ENCODE measurements around the gene IL1RL1. TPM values are rescaled to one million over a fixed set of nuclear protein-coding genes. Genes with fewer than 3 reads are reported as not detected.

The IL1RL1 gene
- polyA plus RNA-seq (2013, experiment 1 of 2) = not detected
- not detected for polyA plus RNA-seq (2013, experiment 2 of 2)

GRCh38 chr2:102310964-102311640 lies at the start of gene IL1RL1:
Gene IL1RL1, plus strand, starts transcription at chr2:102311563. Its CDS starts 26,702 bp downstream, at chr2:102338265.
- no peak within 1 kb of the TSS for H4K8ac ChIP-seq (ENCODE audit: low read depth, low read length)
- H2BK15ac ChIP-seq (ENCODE audit: low read length) = no peak within 1 kb of the TSS
- peaks cover 0 to 2% of the 10 kb centered on the region in 2 donors for H3K9me3 ChIP-seq (replicated peaks in 1 of 2; ENCODE audit: control insufficient read depth in 2 of 2, insufficient read depth in 1 of 2, low read depth in 1 of 2, low read length in 2 of 2)
- no peak within 1 kb of the TSS for H3K4me3 ChIP-seq (ENCODE audit: low read length in 2 of 2)
- no peak within 1 kb of the TSS for H3K4ac ChIP-seq (ENCODE audit: low read length)
- no peak within 1 kb of the TSS for H3K18ac ChIP-seq (ENCODE audit: low read length)
- no peak within 1 kb of the TSS for H3K14ac ChIP-seq (ENCODE audit: low read length)
- no peaks in the 10 kb centered on the region for H3K36me3 ChIP-seq (replicated peaks in 1 of 2; ENCODE audit: control insufficient read depth in 2 of 2, insufficient read depth in 2 of 2, low read length in 2 of 2)
- H3K9ac ChIP-seq (ENCODE audit: low read depth, low read length, poor library complexity) = no peak within 1 kb of the TSS
- WGBS, 2 donors (ENCODE audit: extremely low coverage in 2 of 2, insufficient read length in 2 of 2, insufficient replicate concordance in 1 of 2) = no CpG with 5 or more reads among the region's 5 CpGs
- H2AFZ ChIP-seq (ENCODE audit: low read length) = no peak within 1 kb of the TSS
- H3K79me1 ChIP-seq (ENCODE audit: low read depth, low read length) = no peaks in the 10 kb centered on the region
- no peak within 1 kb of the TSS for H3K23ac ChIP-seq (ENCODE audit: low read depth, low read length, poor library complexity)
- H3K27ac ChIP-seq (replicated peaks; ENCODE audit: low read length) = no peak within 1 kb of the TSS
- no peak for DNase-seq (ENCODE audit: low spot score)
- no peak within 1 kb of the TSS for H3K4me2 ChIP-seq (ENCODE audit: insufficient read depth, low read length, poor library complexity, severe bottlenecking)
- H2AK5ac ChIP-seq (ENCODE audit: low read depth, low read length) = no peak within 1 kb of the TSS
- no peak within 1 kb of the TSS for H2BK5ac ChIP-seq (ENCODE audit: low read length)
- no peak within 1 kb of the TSS for H2BK12ac ChIP-seq (ENCODE audit: low read length)
- no peak within 1 kb of the TSS for H4K91ac ChIP-seq (ENCODE audit: low read depth, low read length, poor library complexity)
- no peaks in the 10 kb centered on the region for H3K27me3 ChIP-seq (ENCODE audit: control insufficient read depth in 3 of 3, insufficient read depth in 3 of 3, low read depth in 1 of 3, low read length in 3 of 3)
- no peaks in the 10 kb centered on the region for H3K4me1 ChIP-seq (ENCODE audit: control insufficient read depth in 2 of 2, insufficient read depth in 1 of 2, low read depth in 1 of 2, low read length in 2 of 2)
- H2BK120ac ChIP-seq (ENCODE audit: low read depth, low read length) = no peak within 1 kb of the TSS

- Histone ChIP-seq H3K27ac (replicated peaks; ENCODE audit: low read length) (no peak overlapping the region), H4K8ac (ENCODE audit: low read depth, low read length) (no peak overlapping the region), H3K36me3 (replicated peaks in 1 of 2; ENCODE audit: control insufficient read depth in 2 of 2, insufficient read depth in 2 of 2, low read length in 2 of 2) (no peaks in the 10 kb centered on the region)
These were observed 48.9 kb upstream of the IL1RL1 start for GRCh38 chr2:102262216-102263129.

GRCh38 chr2:102264952-102265351 lies 46.4 kb upstream of the IL1RL1 start:
- Histone ChIP-seq H2BK5ac (ENCODE audit: low read length) (no peak overlapping the region), H2BK15ac (ENCODE audit: low read length) (no peak overlapping the region), H4K91ac (ENCODE audit: low read depth, low read length, poor library complexity) (no peak overlapping the region), H3K79me1 (ENCODE audit: low read depth, low read length) (no peaks in the 10 kb centered on the region), H2AK5ac (ENCODE audit: low read depth, low read length) (no peak overlapping the region), H2AFZ (ENCODE audit: low read length) (no peak overlapping the region), H2BK12ac (ENCODE audit: low read length) (no peak overlapping the region), H4K8ac (ENCODE audit: low read depth, low read length) (no peak overlapping the region), H2BK120ac (ENCODE audit: low read depth, low read length) (no peak overlapping the region), H3K4ac (ENCODE audit: low read length) (no peak overlapping the region), H3K9me3 (replicated peaks in 1 of 2; ENCODE audit: control insufficient read depth in 2 of 2, insufficient read depth in 1 of 2, low read depth in 1 of 2, low read length in 2 of 2) (peaks cover 0 to 3% of the 10 kb centered on the region in 2 donors), H3K27me3 (ENCODE audit: control insufficient read depth in 3 of 3, insufficient read depth in 3 of 3, low read depth in 1 of 3, low read length in 3 of 3) (no peaks in the 10 kb centered on the region), H3K9ac (ENCODE audit: low read depth, low read length, poor library complexity) (no peak overlapping the region), H3K18ac (ENCODE audit: low read length) (no peak overlapping the region), H3K27ac (replicated peaks; ENCODE audit: low read length) (no peak overlapping the region), H3K4me2 (ENCODE audit: insufficient read depth, low read length, poor library complexity, severe bottlenecking) (no peak overlapping the region), H3K36me3 (replicated peaks in 1 of 2; ENCODE audit: control insufficient read depth in 2 of 2, insufficient read depth in 2 of 2, low read length in 2 of 2) (no peaks in the 10 kb centered on the region), H3K14ac (ENCODE audit: low read length) (no peak overlapping the region), H3K4me3 (ENCODE audit: low read length in 2 of 2) (no peak overlapping the region), H3K4me1 (ENCODE audit: control insufficient read depth in 2 of 2, insufficient read depth in 1 of 2, low read depth in 1 of 2, low read length in 2 of 2) (peaks cover 0 to 1% of the 10 kb centered on the region in 2 donors), H3K23ac (ENCODE audit: low read depth, low read length, poor library complexity) (no peak overlapping the region)
- WGBS, 2 donors (ENCODE audit: extremely low coverage in 2 of 2, insufficient read length in 2 of 2, insufficient replicate concordance in 1 of 2) = no CpG with 5 or more reads among the region's 2 CpGs
- DNase-seq (ENCODE audit: low spot score) = no peak

More at GRCh38 chr2:102262216-102263129, 48.9 kb upstream of the IL1RL1 start:
- Histone ChIP-seq H2BK12ac (ENCODE audit: low read length) (no peak overlapping the region), H3K4me3 (ENCODE audit: low read length in 2 of 2) (no peak overlapping the region), H2BK5ac (ENCODE audit: low read length) (no peak overlapping the region), H3K18ac (ENCODE audit: low read length) (no peak overlapping the region), H2AK5ac (ENCODE audit: low read depth, low read length) (no peak overlapping the region), H3K4ac (ENCODE audit: low read length) (no peak overlapping the region), H2BK120ac (ENCODE audit: low read depth, low read length) (no peak overlapping the region), H3K27me3 (ENCODE audit: control insufficient read depth in 3 of 3, insufficient read depth in 3 of 3, low read depth in 1 of 3, low read length in 3 of 3) (peaks cover 0 to 6% (median 0%) of the 10 kb centered on the region in 3 experiments), H3K79me1 (ENCODE audit: low read depth, low read length) (no peaks in the 10 kb centered on the region), H4K91ac (ENCODE audit: low read depth, low read length, poor library complexity) (no peak overlapping the region), H3K9ac (ENCODE audit: low read depth, low read length, poor library complexity) (no peak overlapping the region), H3K4me1 (ENCODE audit: control insufficient read depth in 2 of 2, insufficient read depth in 1 of 2, low read depth in 1 of 2, low read length in 2 of 2) (no peaks in the 10 kb centered on the region), H3K23ac (ENCODE audit: low read depth, low read length, poor library complexity) (no peak overlapping the region), H2BK15ac (ENCODE audit: low read length) (no peak overlapping the region), H2AFZ (ENCODE audit: low read length) (no peak overlapping the region), H3K4me2 (ENCODE audit: insufficient read depth, low read length, poor library complexity, severe bottlenecking) (no peak overlapping the region), H3K9me3 (replicated peaks in 1 of 2; ENCODE audit: control insufficient read depth in 2 of 2, insufficient read depth in 1 of 2, low read depth in 1 of 2, low read length in 2 of 2) (no peaks in the 10 kb centered on the region), H3K14ac (ENCODE audit: low read length) (no peak overlapping the region)
- DNase-seq (ENCODE audit: low spot score) = no peak
- no CpG with 5 or more reads among the region's 6 CpGs for WGBS, 2 donors (ENCODE audit: extremely low coverage in 2 of 2, insufficient read length in 2 of 2, insufficient replicate concordance in 1 of 2)

GRCh38 chr2:102266204-102266603 lies 45.2 kb upstream of the IL1RL1 start:
- Histone ChIP-seq H4K91ac (ENCODE audit: low read depth, low read length, poor library complexity) (no peak overlapping the region), H3K36me3 (replicated peaks in 1 of 2; ENCODE audit: control insufficient read depth in 2 of 2, insufficient read depth in 2 of 2, low read length in 2 of 2) (no peaks in the 10 kb centered on the region), H3K79me1 (ENCODE audit: low read depth, low read length) (no peaks in the 10 kb centered on the region), H2AK5ac (ENCODE audit: low read depth, low read length) (no peak overlapping the region), H3K14ac (ENCODE audit: low read length) (no peak overlapping the region), H4K8ac (ENCODE audit: low read depth, low read length) (no peak overlapping the region), H2AFZ (ENCODE audit: low read length) (no peak overlapping the region), H3K4me2 (ENCODE audit: insufficient read depth, low read length, poor library complexity, severe bottlenecking) (no peak overlapping the region), H2BK15ac (ENCODE audit: low read length) (no peak overlapping the region), H3K4me3 (ENCODE audit: low read length in 2 of 2) (no peak overlapping the region), H3K23ac (ENCODE audit: low read depth, low read length, poor library complexity) (no peak overlapping the region), H3K4ac (ENCODE audit: low read length) (no peak overlapping the region), H2BK5ac (ENCODE audit: low read length) (no peak overlapping the region), H2BK12ac (ENCODE audit: low read length) (no peak overlapping the region), H3K4me1 (ENCODE audit: control insufficient read depth in 2 of 2, insufficient read depth in 1 of 2, low read depth in 1 of 2, low read length in 2 of 2) (peaks cover 0 to 1% of the 10 kb centered on the region in 2 donors), H3K27me3 (ENCODE audit: control insufficient read depth in 3 of 3, insufficient read depth in 3 of 3, low read depth in 1 of 3, low read length in 3 of 3) (no peaks in the 10 kb centered on the region), H2BK120ac (ENCODE audit: low read depth, low read length) (no peak overlapping the region), H3K9me3 (replicated peaks in 1 of 2; ENCODE audit: control insufficient read depth in 2 of 2, insufficient read depth in 1 of 2, low read depth in 1 of 2, low read length in 2 of 2) (peaks cover 0 to 3% of the 10 kb centered on the region in 2 donors), H3K27ac (replicated peaks; ENCODE audit: low read length) (no peak overlapping the region), H3K9ac (ENCODE audit: low read depth, low read length, poor library complexity) (no peak overlapping the region), H3K18ac (ENCODE audit: low read length) (no peak overlapping the region)
- no CpG with 5 or more reads among the region's 1 CpG for WGBS, 2 donors (ENCODE audit: extremely low coverage in 2 of 2, insufficient read length in 2 of 2, insufficient replicate concordance in 1 of 2)
- no peak for DNase-seq (ENCODE audit: low spot score)

All from neuronal stem cell (in vitro differentiated cells).